Measurements from ENCODE around the gene SULT1A2.
"Not testable (repeated sequence)": the region's sequence is repeated elsewhere in the genome, so short reads cannot be mapped to it uniquely, and the experiment has no call there.

Gene SULT1A2

GRCh38 chr16:28606291-28607115 is 9.7 kb upstream of the SULT1A2 start:
- no peaks in the 10 kb centered on the region for H3K36me3 Mint-ChIP-seq (ENCODE audit: low read depth)
- H3K4me3 Mint-ChIP-seq, result no peak overlapping the region
- no peak for TF ChIP-seq CTCF (IDR thresholded peaks at IDR 0.05)
- H3K9me3 Mint-ChIP-seq, result no peaks in the 10 kb centered on the region
- no peak overlapping the region for H3K27ac Mint-ChIP-seq
- H3K27me3 Mint-ChIP-seq (ENCODE audit: low read depth, poor library complexity), result peaks cover 2% of the 10 kb centered on the region
- DNase-seq, result no peak
- peaks cover 24% of the 10 kb centered on the region for H3K4me1 Mint-ChIP-seq

- Mint-ChIP-seq H3K27ac (no peak overlapping the region), H3K4me3 (no peak overlapping the region), H3K36me3 (ENCODE audit: low read depth) (no peaks in the 10 kb centered on the region), H3K4me1 (peaks cover 3% of the 10 kb centered on the region), H3K27me3 (ENCODE audit: low read depth, poor library complexity) (peaks cover 6% of the 10 kb centered on the region), H3K9me3 (no peaks in the 10 kb centered on the region)
- TF ChIP-seq CTCF (IDR thresholded peaks at IDR 0.05), result no peak
- no peak for DNase-seq
These were observed 7.3 kb upstream of the SULT1A2 start for GRCh38 chr16:28604186-28604565.

- H3K4me3 Mint-ChIP-seq, result no peak overlapping the region
These were observed 6.7 kb upstream of the SULT1A2 start for GRCh38 chr16:28603381-28604185.

GRCh38 chr16:28602529-28602928 is 5.7 kb upstream of the SULT1A2 start:
- peaks cover 7% of the 10 kb centered on the region for H3K4me1 Mint-ChIP-seq
- peaks cover 9% of the 10 kb centered on the region for H3K27me3 Mint-ChIP-seq (ENCODE audit: low read depth, poor library complexity)
- TF ChIP-seq CTCF (IDR thresholded peaks at IDR 0.05), result no peak
- H3K36me3 Mint-ChIP-seq (ENCODE audit: low read depth), result no peaks in the 10 kb centered on the region
- no peaks in the 10 kb centered on the region for H3K9me3 Mint-ChIP-seq
- DNase-seq, result no peak
- no peak overlapping the region for H3K27ac Mint-ChIP-seq
- H3K4me3 Mint-ChIP-seq, result no peak overlapping the region

More at GRCh38 chr16:28603381-28604185, 6.7 kb upstream of the SULT1A2 start:
- no peak for TF ChIP-seq CTCF (IDR thresholded peaks at IDR 0.05)
- Mint-ChIP-seq H3K27ac (no peak overlapping the region), H3K27me3 (ENCODE audit: low read depth, poor library complexity) (peaks cover 6% of the 10 kb centered on the region), H3K4me1 (no peaks in the 10 kb centered on the region), H3K9me3 (no peaks in the 10 kb centered on the region), H3K36me3 (ENCODE audit: low read depth) (no peaks in the 10 kb centered on the region)
- no peak for DNase-seq

GRCh38 chr16:28602062-28602461 is 5.2 kb upstream of the SULT1A2 start:
- H3K27me3 Mint-ChIP-seq (ENCODE audit: low read depth, poor library complexity); DNase-seq; H3K36me3 Mint-ChIP-seq (ENCODE audit: low read depth); H3K27ac Mint-ChIP-seq; H3K4me3 Mint-ChIP-seq; H3K9me3 Mint-ChIP-seq: not testable (repeated sequence)
- H3K4me1 Mint-ChIP-seq, result peaks cover 12% of the 10 kb centered on the region

- H3K9me3 Mint-ChIP-seq; H3K27me3 Mint-ChIP-seq (ENCODE audit: low read depth, poor library complexity); H3K36me3 Mint-ChIP-seq (ENCODE audit: low read depth); H3K27ac Mint-ChIP-seq; DNase-seq; H3K4me3 Mint-ChIP-seq: not testable (repeated sequence)
- peaks cover 16% of the 10 kb centered on the region for H3K4me1 Mint-ChIP-seq
These were observed 4.7 kb upstream of the SULT1A2 start for GRCh38 chr16:28601589-28601988.

- H3K4me3 Mint-ChIP-seq; DNase-seq; H3K36me3 Mint-ChIP-seq (ENCODE audit: low read depth); H3K27ac Mint-ChIP-seq; H3K9me3 Mint-ChIP-seq; H3K27me3 Mint-ChIP-seq (ENCODE audit: low read depth, poor library complexity): not testable (repeated sequence)
- H3K4me1 Mint-ChIP-seq, result peaks cover 23% of the 10 kb centered on the region
These were observed 4.1 kb upstream of the SULT1A2 start for GRCh38 chr16:28600965-28601364.

GRCh38 chr16:28599377-28600285 is 2.8 kb upstream of the SULT1A2 start:
- not testable (repeated sequence) for DNase-seq; H3K36me3 Mint-ChIP-seq (ENCODE audit: low read depth); H3K27ac Mint-ChIP-seq; H3K4me3 Mint-ChIP-seq; H3K27me3 Mint-ChIP-seq (ENCODE audit: low read depth, poor library complexity); H3K9me3 Mint-ChIP-seq
- H3K4me1 Mint-ChIP-seq, result peaks cover 31% of the 10 kb centered on the region

Data from nephron progenitor cell (in vitro differentiated cells).